ENCODE results near the gene NARF. TPM values are rescaled to one million over a fixed set of nuclear protein-coding genes. Genes with fewer than 3 reads are reported as not detected.
"Not testable (repeated sequence)": the region's sequence is repeated elsewhere in the genome, so short reads cannot be mapped to it uniquely, and the experiment has no call there.

NARF gene
- total and polyA plus RNA-seq, 2 experiments from 2014 or later: 66.1 to 67.1 TPM

- no peaks in the 10 kb centered on the region for H3K4me1 ChIP-seq (ENCODE audit: insufficient read depth)
- Mint-ChIP-seq H3K9me3 (no peaks in the 10 kb centered on the region), H3K27me3 (ENCODE audit: insufficient read depth, low read depth, poor library complexity) (peaks cover 10% of the 10 kb centered on the region), H3K4me1 (no peaks in the 10 kb centered on the region), H3K4me3 (no peak overlapping the region), H3K27ac (no peak overlapping the region), H3K36me3 (ENCODE audit: low read depth) (no peaks in the 10 kb centered on the region)
- no peak overlapping the region for H3K27ac ChIP-seq (ENCODE audit: low read depth)
- H3K9me2 ChIP-seq (ENCODE audit: insufficient read depth): no peaks in the 10 kb centered on the region
- no peaks in the 10 kb centered on the region for H3K27me3 ChIP-seq (ENCODE audit: insufficient read depth)
- no peak for TF ChIP-seq EZH2 (IDR thresholded peaks at IDR 0.05; ENCODE audit: low read depth, unreplicated experiment)
- no peak for TF ChIP-seq ETS1 (IDR thresholded peaks at IDR 0.05)
- TF ChIP-seq ZNF462 (CRISPR knock-in tag; IDR thresholded peaks at IDR 0.05): no peak
- TF ChIP-seq NANOG (IDR thresholded peaks at IDR 0.05; ENCODE audit: borderline replicate concordance): no peak
- no peak overlapping the region for H2AFZ ChIP-seq
- no peak overlapping the region for H3K4me2 ChIP-seq
- DNase-seq (ENCODE audit: low spot score) (no peak), ATAC-seq (no peak)
- no peak overlapping the region for H3K4me3 ChIP-seq
- no peaks in the 10 kb centered on the region for H3K79me2 ChIP-seq (replicated peaks; ENCODE audit: insufficient read depth)
- H4K20me1 ChIP-seq (replicated peaks; ENCODE audit: insufficient read depth): no peaks in the 10 kb centered on the region
- no peaks in the 10 kb centered on the region for H3K36me3 ChIP-seq (ENCODE audit: insufficient read depth)
- 0 out of 2 replicates have a peak, but pooled peaks cover 3% of the 10 kb centered on the region for H3F3A ChIP-seq (replicated peaks; ENCODE audit: low read depth)
Measured at GRCh38 chr17:82507631-82508175, 49.2 kb downstream of the NARF start.

- H3K27me3 ChIP-seq (ENCODE audit: insufficient read depth); H3K4me3 ChIP-seq; DNase-seq (ENCODE audit: low spot score); H3K4me1 Mint-ChIP-seq; H4K20me1 ChIP-seq (replicated peaks; ENCODE audit: insufficient read depth); H2AFZ ChIP-seq; H3K27ac ChIP-seq (ENCODE audit: low read depth); ATAC-seq; H3K27me3 Mint-ChIP-seq (ENCODE audit: insufficient read depth, low read depth, poor library complexity); H3K4me1 ChIP-seq (ENCODE audit: insufficient read depth); H3K36me3 Mint-ChIP-seq (ENCODE audit: low read depth); H3K4me2 ChIP-seq; H3K9me3 Mint-ChIP-seq; H3F3A ChIP-seq (replicated peaks; ENCODE audit: low read depth); H3K9me2 ChIP-seq (ENCODE audit: insufficient read depth); H3K27ac Mint-ChIP-seq; H3K36me3 ChIP-seq (ENCODE audit: insufficient read depth); H3K4me3 Mint-ChIP-seq; H3K79me2 ChIP-seq (replicated peaks; ENCODE audit: insufficient read depth): not testable (repeated sequence)
Measured at GRCh38 chr17:82511642-82512041, 53.1 kb downstream of the NARF start.

- H3K4me3 Mint-ChIP-seq; H3K9me2 ChIP-seq (ENCODE audit: insufficient read depth); H3K4me3 ChIP-seq; H3K9me3 Mint-ChIP-seq; H3K79me2 ChIP-seq (replicated peaks; ENCODE audit: insufficient read depth); H3K27me3 Mint-ChIP-seq (ENCODE audit: insufficient read depth, low read depth, poor library complexity); H3K4me2 ChIP-seq; H3F3A ChIP-seq (replicated peaks; ENCODE audit: low read depth); H3K27me3 ChIP-seq (ENCODE audit: insufficient read depth); DNase-seq (ENCODE audit: low spot score); H3K27ac Mint-ChIP-seq; H3K27ac ChIP-seq (ENCODE audit: low read depth); H2AFZ ChIP-seq; H3K4me1 ChIP-seq (ENCODE audit: insufficient read depth); ATAC-seq; H3K36me3 Mint-ChIP-seq (ENCODE audit: low read depth); H4K20me1 ChIP-seq (replicated peaks; ENCODE audit: insufficient read depth); H3K4me1 Mint-ChIP-seq; H3K36me3 ChIP-seq (ENCODE audit: insufficient read depth): not testable (repeated sequence)
Measured at GRCh38 chr17:82513864-82514263, 55.3 kb downstream of the NARF start.
